ENCODE results near the gene DHRS4L2. TPM values are rescaled to one million over a fixed set of nuclear protein-coding genes. Genes with fewer than 3 reads are reported as not detected.
A peak's percentile ranks its signal among the peaks of the same experiment; 100 is the strongest.
"Not testable (repeated sequence)": the region's sequence is repeated elsewhere in the genome, so short reads cannot be mapped to it uniquely, and the experiment has no call there.

The DHRS4L2 gene
- total RNA-seq, 1 experiment from 2014 or later: 11.1 TPM

DNA sequence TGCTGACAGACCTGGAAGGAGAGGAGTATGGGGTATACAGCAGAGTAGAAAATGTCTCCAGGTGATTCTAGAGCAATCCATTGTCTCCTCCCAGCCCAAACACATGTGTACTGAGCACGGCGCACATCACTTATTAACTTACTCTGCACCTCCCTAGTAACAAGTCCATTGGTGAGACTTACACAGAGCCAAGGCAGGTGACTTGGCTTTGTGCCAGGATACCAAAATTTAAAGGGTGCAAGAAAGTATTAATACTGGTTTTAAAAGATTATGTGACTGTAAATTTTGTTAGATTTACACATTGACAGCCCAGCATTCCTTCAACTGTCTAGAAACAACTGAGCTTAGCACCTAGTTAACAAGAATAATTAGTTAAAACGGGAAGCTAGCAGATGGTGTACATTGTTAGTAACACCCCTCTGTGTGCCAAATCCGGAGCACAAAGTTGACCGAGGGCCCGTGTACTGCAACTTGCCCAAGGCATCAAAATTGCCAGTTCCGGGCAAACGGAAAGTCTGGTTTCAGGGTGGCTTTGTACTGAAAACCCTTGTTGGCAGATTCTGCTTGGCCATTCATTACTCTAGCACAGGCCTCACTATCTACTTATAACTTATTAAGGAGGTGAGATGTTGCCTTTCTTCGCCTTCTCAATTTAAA lies 30.7 kb upstream of the DHRS4L2 start:
- not testable (repeated sequence) for H3K27me3 ChIP-seq; DNase-seq; H3K9me3 ChIP-seq (replicated peaks); H3K36me3 ChIP-seq; H3K4me3 ChIP-seq; H3K27ac ChIP-seq; H3K4me1 ChIP-seq

DNA sequence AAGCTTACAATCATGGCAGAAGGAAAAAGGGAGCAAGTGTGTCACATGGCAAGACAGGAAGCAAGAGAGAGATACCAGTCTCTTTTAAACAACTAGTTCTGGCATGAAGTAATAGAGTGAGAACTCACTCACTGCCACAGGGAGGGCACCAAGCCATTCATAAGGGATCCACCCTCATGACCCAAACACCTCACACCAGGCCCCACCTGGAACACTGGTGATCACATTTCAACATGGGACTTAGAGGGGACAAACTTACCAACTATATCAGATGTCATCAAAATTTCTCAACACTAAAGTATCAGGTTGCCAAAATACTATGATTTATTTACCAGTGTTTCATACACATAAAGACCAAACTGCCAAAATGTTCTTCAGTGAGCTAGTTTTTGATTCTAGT lies 27.8 kb upstream of the DHRS4L2 start:
- H3K9me3 ChIP-seq (replicated peaks); DNase-seq; H3K36me3 ChIP-seq; H3K27ac ChIP-seq; H3K4me1 ChIP-seq; H3K27me3 ChIP-seq; H3K4me3 ChIP-seq: not testable (repeated sequence)

DNA sequence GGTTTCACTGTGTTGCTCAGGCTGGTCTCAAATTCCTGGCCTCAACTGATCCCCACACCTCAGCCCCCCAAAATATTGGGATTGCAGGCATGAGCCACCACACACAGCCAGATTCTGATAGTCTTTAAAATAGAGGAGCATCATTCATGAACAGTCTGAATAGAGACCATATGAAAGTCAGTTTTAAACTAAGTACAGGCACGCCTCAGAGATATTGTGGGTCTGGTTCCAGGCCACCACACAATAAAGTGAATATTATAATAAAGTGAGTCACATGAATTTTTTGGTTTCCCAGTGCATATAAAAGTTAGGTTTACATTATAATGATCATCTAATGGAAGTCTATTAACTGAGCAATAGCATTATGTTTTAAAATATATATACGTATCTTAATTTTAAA lies 27.0 kb upstream of the DHRS4L2 start:
- H3K27ac ChIP-seq; H3K27me3 ChIP-seq; H3K9me3 ChIP-seq (replicated peaks); H3K36me3 ChIP-seq; H3K4me1 ChIP-seq; DNase-seq; H3K4me3 ChIP-seq: not testable (repeated sequence)

DNA sequence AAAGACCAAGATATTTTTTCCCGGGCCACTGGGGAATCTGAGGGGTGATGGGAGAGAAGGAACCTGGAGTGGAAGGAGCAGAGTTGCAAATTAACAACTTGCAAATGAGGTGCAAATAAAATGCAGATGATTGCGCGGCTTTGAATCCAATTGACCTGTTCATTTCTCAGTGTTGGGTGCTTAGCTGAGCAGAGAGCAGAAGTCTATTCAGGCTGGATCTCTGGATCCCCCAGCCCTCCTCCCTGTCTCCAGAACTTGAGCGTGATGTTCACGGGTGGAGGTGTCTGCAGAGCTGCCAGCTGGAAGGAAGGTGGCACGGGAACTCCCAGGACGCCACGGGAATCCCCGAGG lies 19.6 kb upstream of the DHRS4L2 start:
- H3K27me3 ChIP-seq; H3K36me3 ChIP-seq; H3K4me3 ChIP-seq; H3K27ac ChIP-seq; H3K9me3 ChIP-seq (replicated peaks); DNase-seq; H3K4me1 ChIP-seq: not testable (repeated sequence)

DNA sequence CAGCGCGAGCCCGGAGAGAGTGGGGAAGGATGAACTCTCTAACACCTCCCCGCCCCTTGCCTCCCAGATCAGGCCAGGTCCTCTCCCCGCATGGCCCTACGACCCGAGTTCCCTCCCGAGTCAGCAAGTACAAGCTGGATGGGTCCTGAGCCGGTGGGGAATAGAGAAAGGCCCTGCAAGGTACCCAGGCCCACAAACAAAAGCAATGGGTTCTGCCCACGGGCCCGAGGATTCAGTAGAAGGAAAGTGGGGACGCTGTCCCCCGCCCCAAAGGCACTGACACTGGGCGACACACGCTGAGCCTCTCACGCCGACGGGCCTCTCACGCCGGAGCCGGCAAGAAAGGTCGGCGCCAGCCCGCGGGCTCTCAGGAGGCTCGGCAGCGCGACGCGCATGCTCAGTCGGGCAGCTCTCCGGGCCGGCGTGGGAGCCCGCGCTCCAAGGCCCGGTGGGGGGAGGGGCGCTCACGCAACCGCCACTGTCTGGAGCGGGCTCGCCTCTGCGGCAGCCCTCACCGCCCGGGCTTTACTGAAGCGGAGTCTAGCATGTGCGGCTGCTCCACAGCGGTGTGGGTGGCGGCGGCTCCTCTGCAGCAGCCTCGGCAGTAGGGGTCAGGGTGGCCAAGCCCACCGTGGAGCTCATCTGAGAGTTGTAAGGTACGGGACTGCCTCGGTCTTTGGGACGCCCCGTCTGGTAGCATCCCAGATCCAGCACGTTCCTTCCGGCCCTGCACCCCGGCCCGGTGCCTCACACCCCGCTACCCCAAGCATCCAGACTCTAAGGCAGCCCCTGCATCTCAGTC lies 19.0 kb upstream of the DHRS4L2 start:
- H3K4me1 ChIP-seq; H3K9me3 ChIP-seq (replicated peaks); H3K36me3 ChIP-seq; H3K27me3 ChIP-seq; H3K27ac ChIP-seq: not testable (repeated sequence)
- H3K4me3 ChIP-seq: 0 out of 2 replicates have a peak overlapping the region, but pooled peaks have one; percentile 32
- peak; percentile 17 to 21 for DNase-seq

DNA sequence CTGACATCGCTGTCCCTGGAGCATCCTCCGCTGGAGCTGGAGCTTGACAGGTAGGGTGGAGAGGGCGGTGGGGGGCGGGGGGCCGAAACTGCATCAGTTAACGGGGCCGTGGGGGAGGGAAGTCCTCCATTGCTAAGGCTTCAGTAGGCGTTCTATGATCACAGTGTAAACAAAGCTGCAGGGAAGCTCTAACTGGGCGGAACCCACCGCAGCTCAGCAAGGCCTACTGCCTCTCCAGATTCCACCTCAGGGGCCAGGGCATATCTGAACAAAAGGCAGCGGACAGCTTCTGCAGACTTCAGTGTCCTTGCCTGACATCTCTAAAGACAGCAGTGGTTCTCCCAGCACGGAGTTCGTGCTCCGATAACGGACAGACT lies 18.5 kb upstream of the DHRS4L2 start:
- not testable (repeated sequence) for H3K9me3 ChIP-seq (replicated peaks); H3K4me3 ChIP-seq; H3K36me3 ChIP-seq; DNase-seq; H3K4me1 ChIP-seq; H3K27me3 ChIP-seq; H3K27ac ChIP-seq

DNA sequence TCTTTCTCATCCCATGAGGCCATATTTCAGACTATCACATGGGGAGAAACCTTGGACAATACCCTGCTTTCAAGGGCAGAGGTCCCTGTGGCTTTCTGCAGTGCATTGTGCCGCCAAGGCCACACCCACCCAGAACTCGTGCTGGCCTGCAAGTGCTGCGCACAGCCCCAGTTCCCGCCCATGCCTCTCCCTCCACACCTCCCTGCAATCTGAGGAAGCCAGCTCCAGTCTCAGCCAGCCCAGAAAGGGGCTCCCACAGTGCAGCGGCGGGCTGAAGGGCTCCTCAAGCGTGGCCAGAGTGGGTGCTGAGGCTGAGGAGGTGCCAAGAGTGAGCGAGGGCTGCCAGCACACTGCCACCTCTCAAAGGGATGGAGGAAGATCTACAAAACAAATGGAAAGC lies 15.6 kb upstream of the DHRS4L2 start:
- H3K9me3 ChIP-seq (replicated peaks); DNase-seq; H3K27ac ChIP-seq; H3K36me3 ChIP-seq; H3K4me1 ChIP-seq; H3K27me3 ChIP-seq; H3K4me3 ChIP-seq: not testable (repeated sequence)

DNA sequence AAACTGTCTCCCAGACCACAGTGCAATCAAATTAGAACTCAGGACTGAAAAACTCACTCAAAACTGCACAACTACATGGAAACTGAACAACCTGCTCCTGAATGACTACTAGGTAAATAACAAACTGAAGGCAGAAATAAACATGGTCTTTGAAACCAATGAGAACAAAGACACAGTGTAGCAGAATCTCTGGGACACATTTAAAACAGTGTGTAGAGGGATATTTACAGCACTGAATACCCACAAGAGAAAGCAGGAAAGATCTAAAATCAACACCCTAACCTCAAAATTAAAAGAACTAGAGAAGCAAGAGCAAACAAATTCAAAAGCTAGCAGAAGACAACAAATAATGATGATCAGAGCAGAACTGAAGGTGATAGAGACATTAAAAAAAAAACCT lies 14.7 kb upstream of the DHRS4L2 start:
- H3K27me3 ChIP-seq; H3K4me1 ChIP-seq; H3K4me3 ChIP-seq; H3K36me3 ChIP-seq; DNase-seq; H3K9me3 ChIP-seq (replicated peaks); H3K27ac ChIP-seq: not testable (repeated sequence)

DNA sequence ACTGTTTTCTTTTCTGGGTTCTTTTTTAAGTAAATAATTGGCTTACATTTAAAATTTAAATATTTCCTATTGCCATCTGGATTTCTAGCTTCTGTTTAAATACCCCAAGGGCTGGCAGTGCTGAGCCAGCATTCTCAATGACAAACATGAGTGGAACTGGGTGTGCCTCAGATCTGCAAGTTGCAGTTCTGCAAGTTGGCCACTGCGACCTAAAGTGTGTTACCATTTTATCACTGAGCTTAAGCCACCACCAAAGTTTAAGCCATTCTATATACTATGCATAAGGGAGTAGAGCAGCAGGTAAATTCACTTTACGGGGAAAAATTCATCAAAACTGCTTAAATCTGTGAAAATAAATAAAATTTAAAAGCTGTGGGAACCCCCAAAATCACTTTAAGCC lies 11.5 kb upstream of the DHRS4L2 start:
- not testable (repeated sequence) for DNase-seq; H3K9me3 ChIP-seq (replicated peaks); H3K36me3 ChIP-seq; H3K27me3 ChIP-seq; H3K4me1 ChIP-seq; H3K4me3 ChIP-seq; H3K27ac ChIP-seq

DNA sequence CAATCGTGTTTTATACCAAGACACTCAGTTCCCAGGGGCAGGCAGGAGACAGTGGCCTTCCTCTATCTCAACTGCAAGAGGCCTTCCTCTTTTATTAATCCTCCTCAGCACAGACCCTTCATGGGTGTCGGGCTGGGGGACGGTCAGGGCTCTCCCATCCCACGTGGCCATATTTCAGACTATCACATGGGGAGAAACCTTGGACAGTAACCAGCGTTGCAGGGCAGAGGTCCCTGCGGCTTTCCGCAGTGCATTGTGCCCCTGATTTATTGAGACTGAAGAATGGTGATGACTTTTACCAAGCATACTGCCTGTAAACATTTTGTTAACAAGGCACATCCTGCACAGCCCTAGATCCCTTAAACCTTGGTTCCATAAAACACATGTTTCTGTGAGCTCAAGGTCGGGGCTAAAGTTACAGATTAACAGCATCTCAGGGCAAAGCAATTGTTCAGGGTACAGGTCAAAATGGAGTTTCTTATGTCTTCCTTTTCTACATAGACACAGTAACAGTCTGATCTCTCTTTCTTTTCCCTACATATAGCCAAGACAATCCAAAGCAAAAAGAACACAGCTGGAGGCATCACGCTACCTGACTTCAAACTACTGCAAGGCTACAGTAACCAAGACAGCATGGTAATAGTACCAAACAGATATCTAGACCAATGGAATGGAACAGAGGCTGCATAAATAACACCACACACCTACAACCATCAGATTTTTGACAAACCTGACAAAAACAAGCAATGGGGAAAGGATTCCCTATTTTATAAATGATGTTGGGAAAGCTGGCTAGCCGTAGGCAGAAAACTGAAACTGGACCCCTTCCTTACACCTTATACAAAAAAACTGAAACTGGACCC lies 6.5 kb upstream of the DHRS4L2 start:
- not testable (repeated sequence) for H3K36me3 ChIP-seq; H3K4me1 ChIP-seq; H3K27ac ChIP-seq; DNase-seq; H3K27me3 ChIP-seq; H3K9me3 ChIP-seq (replicated peaks); H3K4me3 ChIP-seq

DNA sequence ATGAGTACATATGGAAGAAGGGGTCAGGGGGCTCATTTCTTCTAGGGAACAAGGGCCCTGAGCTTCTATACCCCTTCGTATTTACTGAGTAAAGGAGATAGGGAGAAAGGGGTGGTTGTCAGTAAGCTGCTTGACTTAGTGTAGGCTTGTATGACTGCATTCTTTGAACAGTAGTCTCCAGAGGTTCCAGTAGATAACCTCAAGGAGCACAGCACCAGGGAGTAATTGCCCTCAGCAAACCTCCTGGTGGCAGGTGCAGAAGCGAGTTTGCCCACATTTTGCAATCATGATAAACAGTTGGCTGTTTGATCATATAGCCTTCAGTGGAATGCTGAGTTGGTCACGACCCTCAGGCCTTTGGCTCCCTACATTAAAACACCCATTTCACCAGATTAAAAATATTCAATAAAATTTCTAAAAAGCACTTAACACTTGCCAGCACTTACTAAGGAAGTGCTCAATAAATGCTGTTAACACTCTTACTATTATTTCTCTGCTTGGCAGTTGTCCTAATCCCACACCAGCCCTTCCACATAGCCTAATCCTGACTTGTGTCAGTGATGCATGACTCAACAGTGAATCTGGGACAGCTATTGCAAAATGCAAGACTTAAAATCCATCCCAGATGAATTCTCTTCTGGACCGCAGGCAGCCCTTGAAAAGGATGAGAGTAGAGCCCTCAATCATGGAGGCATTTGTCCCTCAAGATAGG lies 3.7 kb upstream of the DHRS4L2 start:
- Histone ChIP-seq H3K27me3 (no peaks in the 10 kb centered on the region), H3K4me1 (no peaks in the 10 kb centered on the region), H3K36me3 (no peaks in the 10 kb centered on the region; the same call in 1 of the 2 replicates), H3K27ac (no peak overlapping the region), H3K4me3 (no peak overlapping the region), H3K9me3 (replicated peaks) (no peaks in the 10 kb centered on the region; the same call in 1 of the 2 replicates)
- DNase-seq: no peak

DNA sequence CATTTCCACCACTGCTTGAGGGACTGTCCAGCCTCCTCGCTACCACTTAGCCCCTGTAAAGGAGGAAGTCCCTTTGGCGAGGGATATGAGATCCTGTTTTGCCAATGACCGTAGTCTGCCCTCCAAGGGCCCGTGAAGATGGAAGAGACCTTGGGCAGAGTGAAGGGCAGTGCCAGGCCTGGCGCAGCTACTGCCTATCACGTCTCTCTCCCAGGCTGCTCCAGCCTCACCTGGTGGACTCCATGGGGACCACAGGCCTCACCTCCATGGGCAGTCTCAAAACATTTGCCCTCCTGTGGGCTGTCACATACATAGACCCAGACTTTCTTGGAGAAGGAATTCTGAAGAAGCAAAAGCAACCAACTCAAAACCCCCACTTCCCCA lies 514 bp upstream of the DHRS4L2 start:
- not testable (repeated sequence) for H3K27me3 ChIP-seq; DNase-seq; H3K36me3 ChIP-seq; H3K4me1 ChIP-seq; H3K9me3 ChIP-seq (replicated peaks); H3K4me3 ChIP-seq; H3K27ac ChIP-seq

DNA sequence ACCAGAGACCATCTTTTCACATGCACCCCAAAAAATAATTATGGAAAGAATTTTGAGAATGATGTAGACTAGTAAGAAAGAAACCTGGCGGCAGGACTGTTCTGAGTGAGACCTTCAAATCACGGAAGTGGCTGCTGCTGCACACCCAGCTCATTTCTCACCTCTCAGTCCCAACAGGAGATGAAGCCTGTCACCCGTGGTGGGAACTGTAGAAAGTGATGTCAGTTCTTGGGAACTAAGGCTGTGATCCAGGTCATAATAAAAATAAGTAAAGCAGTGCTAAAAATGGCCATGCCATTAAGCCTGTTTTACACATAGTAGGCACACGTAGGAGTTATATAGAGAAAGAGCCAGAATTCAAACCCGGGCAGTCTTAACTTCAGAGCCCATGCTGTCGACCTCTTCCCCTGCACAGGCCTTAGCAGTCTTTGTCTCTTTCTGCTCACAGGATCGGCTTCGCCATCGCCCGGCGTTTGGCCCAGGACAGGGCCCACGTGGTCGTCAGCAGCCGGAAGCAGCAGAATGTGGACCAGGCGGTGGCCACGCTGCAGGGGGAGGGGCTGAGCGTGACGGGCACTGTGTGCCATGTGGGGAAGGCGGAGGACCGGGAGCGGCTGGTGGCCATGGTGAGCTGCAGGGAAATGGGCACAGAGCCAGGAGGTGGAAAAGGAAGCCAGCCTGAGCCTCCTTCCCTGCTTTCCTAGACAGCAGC lies 1.2 kb downstream of the DHRS4L2 start:
- H3K36me3 ChIP-seq; H3K27ac ChIP-seq; H3K9me3 ChIP-seq (replicated peaks); H3K27me3 ChIP-seq; H3K4me3 ChIP-seq; H3K4me1 ChIP-seq: not testable (repeated sequence)
- peak; percentile 42 to 50 for DNase-seq

DNA sequence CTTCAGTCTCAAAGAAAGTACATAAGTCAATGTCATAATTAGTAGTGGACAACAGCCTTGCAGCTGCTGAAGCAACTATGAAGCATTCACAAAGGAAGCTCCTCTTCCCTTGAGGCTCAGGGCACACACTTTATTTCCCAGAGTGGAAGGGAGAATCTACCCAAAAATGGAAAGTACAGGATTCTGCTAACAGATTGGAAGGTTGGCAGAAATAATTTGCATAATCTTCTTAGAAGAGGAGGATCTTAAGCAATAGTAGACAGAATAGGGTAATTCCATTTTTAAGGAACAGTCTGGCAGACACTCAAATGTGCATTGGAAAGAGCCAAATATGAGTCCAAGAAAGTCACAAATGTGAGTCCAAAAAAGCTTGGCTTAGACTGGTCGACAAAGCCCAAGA lies 2.2 kb downstream of the DHRS4L2 start:
- not testable (repeated sequence) for DNase-seq; H3K27ac ChIP-seq; H3K4me1 ChIP-seq; H3K4me3 ChIP-seq; H3K36me3 ChIP-seq; H3K9me3 ChIP-seq (replicated peaks); H3K27me3 ChIP-seq

Data from SJCRH30 (cell line).